Thyroid gland (tissue), 4 donors: ENCODE data around the gene FGF7. TPM values are rescaled to one million over a fixed set of nuclear protein-coding genes. Genes with fewer than 3 reads are reported as not detected.
"Not testable (repeated sequence)": the region's sequence is repeated elsewhere in the genome, so short reads cannot be mapped to it uniquely, and the experiment has no call there.

ENCODE experiments used
- DNase-seq, 2 donors: peaks; one replicate each; pipeline ENCODE4 v3.0.0-alpha.2; 2019
- H3K27ac ChIP-seq, 3 donors: fragments of 200-600 bp; sonication (generic); 1 replicate in 2 of 3; 2 replicates in 1 of 3; pipeline ENCODE4 v1.5.1; 2016 to 2019; ENCODE audit warnings: mild to moderate bottlenecking in 1 of 3, moderate library complexity in 1 of 3
- H3K27me3 ChIP-seq: fragments of 200-600 bp; sonication (generic); one replicate; pipeline ENCODE4 v1.5.1; 2019
- H3K36me3 ChIP-seq, 2 donors: fragments of 200-600 bp; sonication (generic); one replicate each; pipeline ENCODE4 v1.5.1; 2016 to 2019
- H3K4me1 ChIP-seq, 2 donors: fragments of 200-600 bp; sonication (generic); one replicate each; pipeline ENCODE4 v1.5.1; 2017 to 2019
- H3K4me3 ChIP-seq, 3 donors: fragments of 200-600 bp; sonication (generic); replicated peaks in 1 of 3; 1 replicate in 2 of 3; 2 replicates in 1 of 3; pipeline ENCODE4 v1.5.1; 2016; ENCODE audit warnings: mild to moderate bottlenecking in 1 of 3
- H3K9me3 ChIP-seq: fragments of 200-600 bp; sonication (generic); one replicate; pipeline ENCODE4 v1.5.1; 2017
- CTCF ChIP-seq, 6 experiments: fragments of 200-600 bp in 3 of 6; fragments of 450-650 bp in 3 of 6; sonication (generic) in 3 of 6; IDR thresholded peaks; one replicate each; pipeline ENCODE4 v1.5.1; 2016 to 2019; ENCODE audit warnings: antibody characterized with exemption in 6 of 6, mild to moderate bottlenecking in 2 of 6, inconsistent platforms in 1 of 6, moderate library complexity in 1 of 6
- POLR2A ChIP-seq, 2 donors: fragments of 450-650 bp; IDR thresholded peaks; one replicate each; pipeline ENCODE4 v1.6.1; 2017; ENCODE audit warnings: antibody characterized with exemption in 2 of 2, mild to moderate bottlenecking in 2 of 2, moderate library complexity in 1 of 2
- WGBS, 2 donors: methylation state at CpG; one replicate each; pipeline ENCODE4 v1.1.5; 2017; 5-methylcytosine and 5-hydroxymethylcytosine counted together
- intact Hi-C: fragments of 100-400 bp; cut with DNase I; formaldehyde crosslinking; loops from one replicate; pipeline ENCODE4 v1.15.1; 2023
- total RNA-seq, 4 donors: library from RNA; depleted of rRNA; stranded (reverse); fragments of >200 nt; gene quantifications; one replicate each; pipeline ENCODE4 v1.2.3, GENCODE V29; 2016

FGF7 gene
- total RNA-seq, 4 donors from 2014 or later: 31.3 to 111 (median 52.4) TPM

GRCh38 chr15:49387471-49387870 is 35.6 kb upstream of the FGF7 start:
- intact Hi-C loops: no loop called here
- H3K36me3 ChIP-seq: no peaks in the 10 kb centered on the region
- H3K27me3 ChIP-seq: no peaks in the 10 kb centered on the region
- WGBS, 2 donors: 86 to 88% methylated on average over 2 of the region's 2 CpGs
- no peak for TF ChIP-seq CTCF (IDR thresholded peaks at IDR 0.05)
- TF ChIP-seq POLR2A (IDR thresholded peaks at IDR 0.05): no peak
- H3K4me1 ChIP-seq: no peaks in the 10 kb centered on the region
- no peak overlapping the region for H3K4me3 ChIP-seq
- H3K27ac ChIP-seq: no peak overlapping the region
- no peak for DNase-seq
- H3K9me3 ChIP-seq: no peaks in the 10 kb centered on the region

GRCh38 chr15:49402515-49403296 is 20.3 kb upstream of the FGF7 start:
- DNase-seq, H3K27ac ChIP-seq, H3K4me3 ChIP-seq, H3K9me3 ChIP-seq, H3K27me3 ChIP-seq, H3K4me1 ChIP-seq, intact Hi-C loops, H3K36me3 ChIP-seq: not testable (repeated sequence)
- 86 to 92% methylated on average over 5 of the region's 5 CpGs for WGBS, 2 donors

GRCh38 chr15:49406352-49407118 is 16.5 kb upstream of the FGF7 start:
- 91 to 92% methylated on average over 11 to 15 of the region's 17 CpGs for WGBS, 2 donors
- intact Hi-C loops: no loop called here
- DNase-seq: no peak
- Histone ChIP-seq H3K36me3 (no peaks in the 10 kb centered on the region), H3K27me3 (no peaks in the 10 kb centered on the region), H3K27ac (no peak overlapping the region), H3K4me1 (no peaks in the 10 kb centered on the region), H3K4me3 (no peak overlapping the region), H3K9me3 (no peaks in the 10 kb centered on the region)
- TF ChIP-seq POLR2A (IDR thresholded peaks at IDR 0.05): no peak
- no peak for TF ChIP-seq CTCF (IDR thresholded peaks at IDR 0.05)

- Histone ChIP-seq H3K4me3 (no peak overlapping the region), H3K27ac (no peak overlapping the region), H3K4me1 (no peaks in the 10 kb centered on the region), H3K27me3 (no peaks in the 10 kb centered on the region), H3K9me3 (no peaks in the 10 kb centered on the region), H3K36me3 (no peaks in the 10 kb centered on the region)
- TF ChIP-seq POLR2A (IDR thresholded peaks at IDR 0.05) (no peak), CTCF (IDR thresholded peaks at IDR 0.05) (no peak)
- intact Hi-C loops: no loop called here
- no peak for DNase-seq
Measured at GRCh38 chr15:49410641-49411040, 12.4 kb upstream of the FGF7 start.

GRCh38 chr15:49412797-49413196 is 10.2 kb upstream of the FGF7 start:
- Histone ChIP-seq H3K9me3 (no peaks in the 10 kb centered on the region), H3K27ac (no peak overlapping the region), H3K4me1 (no peaks in the 10 kb centered on the region), H3K36me3 (no peaks in the 10 kb centered on the region), H3K4me3 (no peak overlapping the region), H3K27me3 (no peaks in the 10 kb centered on the region)
- DNase-seq: no peak
- no peak for TF ChIP-seq CTCF (IDR thresholded peaks at IDR 0.05)
- intact Hi-C loops: no loop called here
